ENCODE results near the gene HTR3B. TPM values are rescaled to one million over a fixed set of nuclear protein-coding genes. Genes with fewer than 3 reads are reported as not detected.

The HTR3B gene
- total and polyA plus RNA-seq, 2 of the 4 experiments (the other 2 are of a cell fraction), result not detected

GRCh38 chr11:113862435-113862834, 42.2 kb upstream of the HTR3B start:
- Histone ChIP-seq H3K4me3 (ENCODE audit: insufficient read depth, low read depth, low read length) (no peak overlapping the region), H3K14ac (replicated peaks; ENCODE audit: low read depth, low read length) (0 out of 2 replicates have a peak overlapping the region, but pooled peaks have one; percentile 8), H3K27me3 (ENCODE audit: control insufficient read depth, insufficient read depth, low read length) (no peaks in the 10 kb centered on the region), H2AK9ac (replicated peaks; ENCODE audit: low read depth, low read length, poor library complexity) (no peak overlapping the region), H2BK15ac (ENCODE audit: low read depth, low read length) (no peak overlapping the region), H4K20me1 (ENCODE audit: insufficient read depth, low read length) (no peaks in the 10 kb centered on the region), H3K9me3 (ENCODE audit: control insufficient read depth, insufficient read depth, low read length) (no peaks in the 10 kb centered on the region), H3K4ac (ENCODE audit: low read depth, low read length) (no peak overlapping the region), H3K4me1 (ENCODE audit: control insufficient read depth, insufficient read depth, low read length) (no peaks in the 10 kb centered on the region), H3K18ac (ENCODE audit: low read depth, low read length) (no peak overlapping the region), H2AFZ (replicated peaks; ENCODE audit: low read length, poor library complexity) (no peak overlapping the region), H3K23ac (ENCODE audit: low read depth, low read length) (no peak overlapping the region), H4K91ac (ENCODE audit: insufficient read depth, low read depth, low read length) (no peak overlapping the region), H2AK5ac (ENCODE audit: low read depth, low read length) (no peak overlapping the region), H3K9me1 (ENCODE audit: insufficient read depth, low read length) (no peaks in the 10 kb centered on the region), H2BK120ac (ENCODE audit: low read depth, low read length) (no peak overlapping the region), H2BK5ac (ENCODE audit: low read depth, low read length, poor library complexity, severe bottlenecking) (no peak overlapping the region), H3K4me2 (ENCODE audit: low read depth, low read length) (peak overlapping the region; percentile 50; the same call in 1 of the 2 replicates), H3K27ac (ENCODE audit: insufficient read depth, low read length) (no peak overlapping the region), H3K79me1 (ENCODE audit: low read depth in 1 of 2, low read length in 2 of 2) (peaks cover 8 to 11% of the 10 kb centered on the region in 2 experiments; a peak in 3 of 4 replicates), H4K8ac (ENCODE audit: low read depth in 2 of 2, low read length in 2 of 2) (peak overlapping the region in 1 of 2 experiments; percentile 4; a peak in 1 of 4 replicates), H3K36me3 (ENCODE audit: control insufficient read depth, insufficient read depth, low read length) (peaks cover 1% of the 10 kb centered on the region), H3K56ac (ENCODE audit: extremely low read depth, insufficient read depth, low read length) (no peak overlapping the region), H4K5ac (ENCODE audit: low read depth, low read length) (no peak overlapping the region), H3K9ac (ENCODE audit: low read depth, low read length) (no peak overlapping the region), H2BK20ac (ENCODE audit: low read depth, low read length) (no peak overlapping the region)
- dilution Hi-C loops (cut with HindIII; ENCODE audit: low sequenced_read_pairs, unreplicated experiment), result no loop called here
- 16% methylated on average over 4 of the region's 5 CpGs; no CpG with 5 or more reads in 1 of the 2 experiments for WGBS, 2 experiments (ENCODE audit: extremely low coverage in 2 of 2, insufficient read length in 1 of 2)
- ATAC-seq (ENCODE audit: low read depth) (peak; percentile 71), DNase-seq (peak; percentile 71)
- ChIA-PET CTCF (no interaction called here), POLR2A (ENCODE audit: unreplicated experiment) (no interaction called here)
- no TSS peak for BruUV-seq (replicated peaks)
- TF ChIP-seq CHD1 (IDR thresholded peaks at IDR 0.05; ENCODE audit: low read depth, low read length) (no peak), USF2 (IDR thresholded peaks at IDR 0.05; ENCODE audit: low read depth, low read length) (0 out of 2 replicates have a peak, but pooled peaks have one; percentile 38)
- intact Hi-C loops (cut with micrococcal nuclease), result no loop called here
- in situ Hi-C loops (cut with MboI; ENCODE audit: low sequenced_read_pairs), result no loop called here
